Uterus (tissue), 2 donors: ENCODE measurements around the gene WBP1L.
"Not testable (repeated sequence)": the region's sequence is repeated elsewhere in the genome, so short reads cannot be mapped to it uniquely, and the experiment has no call there.

ENCODE experiments used
- CTCF ChIP-seq, 4 experiments: fragments of 200-600 bp in 2 of 4; fragments of 450-650 bp in 2 of 4; sonication (generic) in 2 of 4; IDR thresholded peaks; one replicate each; pipeline ENCODE4 v1.5.1; 2016 to 2019; ENCODE audit warnings: antibody characterized with exemption in 4 of 4, mild to moderate bottlenecking in 2 of 4, moderate library complexity in 1 of 4
- POLR2A ChIP-seq, 2 donors: fragments of 450-650 bp; IDR thresholded peaks; one replicate each; pipeline ENCODE4 v1.6.1; 2016; ENCODE audit warnings: antibody characterized with exemption in 2 of 2, mild to moderate bottlenecking in 1 of 2, moderate library complexity in 1 of 2

- TF ChIP-seq CTCF, POLR2A (IDR thresholded peaks at IDR 0.05): not testable (repeated sequence)
Observed at GRCh38 chr10:102716900-102717565, 26.7 kb upstream of the WBP1L start.
